Fibroblast of mammary gland (primary cell): ENCODE measurements around the gene CYBA.
A peak's percentile ranks its signal among the peaks of the same experiment; 100 is the strongest.

Source experiments
- DNase-seq: peaks from one replicate; pipeline ENCODE4 v3.0.0-alpha.2; 2010; ENCODE audit warnings: low read depth
- H3K4me3 ChIP-seq: 2 replicates; pipeline ENCODE4 v1.5.1; 2011; ENCODE audit warnings: low read depth, mild to moderate bottlenecking, low read length, moderate library complexity; ENCODE audit not compliant: control insufficient read depth
- TF ChIP-seq, protein P1 (sequence below): conservative IDR thresholded peaks from 2 replicates; pipeline ENCODE4 v1.5.1; 2011; ENCODE audit warnings: low read depth, low read length, inconsistent platforms; ENCODE audit not compliant: control insufficient read depth, insufficient read depth

CYBA gene

DNA sequence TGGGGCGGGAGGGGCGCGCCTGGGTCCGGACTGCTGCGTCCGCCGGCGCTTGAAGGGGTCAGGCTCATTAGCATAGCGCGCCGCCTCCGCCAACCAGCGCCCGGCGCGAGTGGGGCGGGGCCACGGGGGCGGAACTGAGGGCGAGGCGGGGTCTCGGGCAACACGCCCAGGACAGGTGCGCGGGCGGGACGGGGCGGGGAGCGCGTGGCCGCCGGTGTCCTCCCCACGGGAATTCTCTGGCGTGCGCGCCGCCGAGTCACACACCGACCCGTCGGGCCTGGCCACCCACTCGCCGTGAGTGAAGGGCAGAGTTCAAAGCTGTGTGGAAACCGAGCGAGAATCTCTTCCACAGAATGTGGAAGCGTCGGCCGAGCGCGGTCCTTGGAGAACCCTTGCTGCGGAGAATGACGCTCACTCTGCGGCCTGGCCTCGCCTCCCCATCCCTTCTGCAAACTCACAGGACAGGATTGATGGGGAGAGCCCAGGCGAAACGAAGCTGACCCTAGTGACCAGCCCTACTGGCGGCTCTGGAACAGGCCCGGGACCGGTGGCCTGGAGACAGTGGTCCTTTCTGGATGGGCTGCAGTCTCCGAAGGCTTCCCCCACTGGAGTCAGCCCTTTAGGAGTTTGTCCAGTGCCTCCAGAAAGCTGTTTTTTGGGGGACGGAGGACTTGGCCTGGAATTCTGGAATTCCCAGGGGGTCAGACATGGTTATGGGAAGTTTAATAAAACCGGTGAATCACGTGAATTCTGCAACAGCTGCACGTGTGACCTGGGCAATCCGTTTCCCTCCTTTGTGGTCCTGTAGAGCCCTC, 35.8 kb upstream of the CYBA start, which contains the start of gene SNAI3:
Gene SNAI3 (minus strand): TSS at position 69 of the 815 bp plus-strand sequence. CDS start 101 bp downstream, outside the sequence.
- TF ChIP-seq, protein P1, sequence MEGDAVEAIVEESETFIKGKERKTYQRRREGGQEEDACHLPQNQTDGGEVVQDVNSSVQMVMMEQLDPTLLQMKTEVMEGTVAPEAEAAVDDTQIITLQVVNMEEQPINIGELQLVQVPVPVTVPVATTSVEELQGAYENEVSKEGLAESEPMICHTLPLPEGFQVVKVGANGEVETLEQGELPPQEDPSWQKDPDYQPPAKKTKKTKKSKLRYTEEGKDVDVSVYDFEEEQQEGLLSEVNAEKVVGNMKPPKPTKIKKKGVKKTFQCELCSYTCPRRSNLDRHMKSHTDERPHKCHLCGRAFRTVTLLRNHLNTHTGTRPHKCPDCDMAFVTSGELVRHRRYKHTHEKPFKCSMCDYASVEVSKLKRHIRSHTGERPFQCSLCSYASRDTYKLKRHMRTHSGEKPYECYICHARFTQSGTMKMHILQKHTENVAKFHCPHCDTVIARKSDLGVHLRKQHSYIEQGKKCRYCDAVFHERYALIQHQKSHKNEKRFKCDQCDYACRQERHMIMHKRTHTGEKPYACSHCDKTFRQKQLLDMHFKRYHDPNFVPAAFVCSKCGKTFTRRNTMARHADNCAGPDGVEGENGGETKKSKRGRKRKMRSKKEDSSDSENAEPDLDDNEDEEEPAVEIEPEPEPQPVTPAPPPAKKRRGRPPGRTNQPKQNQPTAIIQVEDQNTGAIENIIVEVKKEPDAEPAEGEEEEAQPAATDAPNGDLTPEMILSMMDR: no peak
- peak; percentile 46 for DNase-seq
- peak within 1 kb of the TSS; percentile 33 for H3K4me3 ChIP-seq

DNA sequence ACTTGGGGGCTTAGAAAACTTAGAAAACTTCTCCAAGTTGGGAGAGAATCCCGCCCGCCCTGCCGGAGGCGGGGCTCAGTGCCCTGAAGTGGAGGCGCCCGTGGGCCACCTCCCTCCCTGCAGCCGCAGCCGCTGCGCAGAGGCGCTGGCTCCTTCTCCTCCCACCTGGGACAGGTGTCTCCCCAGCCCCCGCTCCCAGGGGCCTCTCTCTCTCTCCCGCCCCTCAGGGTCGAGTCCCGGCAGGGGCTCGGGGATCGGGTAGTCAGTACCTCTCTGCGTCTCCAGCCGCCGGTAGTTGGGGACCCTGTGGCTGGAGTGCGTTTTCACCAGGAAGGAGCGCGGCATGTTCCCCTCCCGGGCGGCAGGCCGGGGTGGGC, 35.2 kb upstream of the CYBA start:
- H3K4me3 ChIP-seq: peak overlapping the region; percentile 33
- DNase-seq: no peak
- TF ChIP-seq, protein P1: no peak

DNA sequence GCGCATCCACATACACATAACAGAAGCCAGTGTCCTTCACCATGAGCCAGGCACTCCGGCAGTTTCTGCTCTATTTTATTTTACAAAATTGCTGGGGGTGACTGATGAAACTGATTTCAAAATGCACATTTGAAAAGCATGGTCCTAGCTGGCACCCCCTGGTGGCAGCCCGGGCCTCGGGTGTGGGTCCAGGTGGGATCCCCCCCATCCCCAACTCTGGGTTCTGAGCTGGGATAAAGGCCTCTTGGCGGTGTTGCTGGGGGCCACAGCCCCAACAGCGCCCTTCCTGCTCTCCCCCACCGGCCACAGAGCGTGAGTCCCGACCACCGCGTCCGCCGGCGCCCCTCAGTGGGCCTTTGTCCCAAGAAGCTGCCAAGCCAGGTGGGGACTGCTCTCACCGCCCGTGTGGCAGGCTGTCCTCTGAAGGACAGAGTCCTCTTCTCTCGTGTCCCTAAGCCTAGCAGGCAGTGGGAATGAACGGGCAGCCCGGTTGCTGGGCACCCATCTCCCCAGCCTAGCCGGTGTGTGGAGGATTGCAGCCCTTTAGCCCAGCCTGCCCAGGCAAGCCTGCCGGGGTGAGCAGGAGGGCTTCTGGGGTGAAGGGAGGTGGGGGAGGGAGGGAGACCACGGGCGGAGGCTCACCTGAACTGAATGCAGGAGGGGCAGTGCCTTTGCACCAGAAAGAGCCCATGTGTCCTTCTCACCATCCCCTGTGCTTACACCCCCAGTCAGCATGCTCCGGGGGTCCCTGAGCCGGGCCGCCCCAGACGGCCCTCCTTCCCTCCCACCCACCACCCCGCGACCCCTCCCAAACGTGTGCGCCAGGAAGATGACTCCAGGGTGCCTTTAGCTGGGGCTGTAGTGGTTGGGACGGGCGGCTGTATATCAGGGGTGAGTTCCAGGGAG, 34.6 kb upstream of the CYBA start:
- DNase-seq: peak; percentile 69
- H3K4me3 ChIP-seq: peak overlapping the region; percentile 33
- TF ChIP-seq, protein P1: peak; percentile 77

DNA sequence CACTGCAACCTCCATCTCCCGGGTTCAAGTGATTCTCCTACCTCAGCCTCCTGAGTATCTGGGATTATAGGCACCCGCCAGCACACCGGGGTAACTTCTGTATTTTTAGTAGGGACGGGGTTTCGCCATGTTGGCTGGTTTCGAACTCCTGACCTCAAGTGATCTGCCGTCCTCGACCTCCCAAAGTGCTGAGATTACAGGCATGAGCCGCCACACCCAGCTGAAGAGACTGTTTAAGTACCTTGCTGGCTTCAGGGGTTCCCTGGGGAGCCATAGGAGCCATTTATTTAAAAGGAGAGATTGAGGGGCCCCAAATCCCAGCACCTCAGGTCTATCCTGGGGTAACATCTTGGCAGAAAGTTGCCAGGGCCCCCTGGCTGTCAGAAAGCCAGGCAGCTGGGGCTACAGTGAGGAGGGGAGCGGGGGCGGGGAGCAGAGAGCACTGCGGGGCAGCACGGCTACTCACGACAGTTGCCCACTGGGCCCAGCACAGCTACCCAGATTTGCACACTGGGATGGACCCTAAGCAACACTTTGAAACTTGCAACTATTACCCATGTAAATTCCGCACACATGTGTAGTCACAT, 33.8 kb upstream of the CYBA start:
- DNase-seq: no peak
- TF ChIP-seq, protein P1: no peak
- no peak overlapping the region for H3K4me3 ChIP-seq

DNA sequence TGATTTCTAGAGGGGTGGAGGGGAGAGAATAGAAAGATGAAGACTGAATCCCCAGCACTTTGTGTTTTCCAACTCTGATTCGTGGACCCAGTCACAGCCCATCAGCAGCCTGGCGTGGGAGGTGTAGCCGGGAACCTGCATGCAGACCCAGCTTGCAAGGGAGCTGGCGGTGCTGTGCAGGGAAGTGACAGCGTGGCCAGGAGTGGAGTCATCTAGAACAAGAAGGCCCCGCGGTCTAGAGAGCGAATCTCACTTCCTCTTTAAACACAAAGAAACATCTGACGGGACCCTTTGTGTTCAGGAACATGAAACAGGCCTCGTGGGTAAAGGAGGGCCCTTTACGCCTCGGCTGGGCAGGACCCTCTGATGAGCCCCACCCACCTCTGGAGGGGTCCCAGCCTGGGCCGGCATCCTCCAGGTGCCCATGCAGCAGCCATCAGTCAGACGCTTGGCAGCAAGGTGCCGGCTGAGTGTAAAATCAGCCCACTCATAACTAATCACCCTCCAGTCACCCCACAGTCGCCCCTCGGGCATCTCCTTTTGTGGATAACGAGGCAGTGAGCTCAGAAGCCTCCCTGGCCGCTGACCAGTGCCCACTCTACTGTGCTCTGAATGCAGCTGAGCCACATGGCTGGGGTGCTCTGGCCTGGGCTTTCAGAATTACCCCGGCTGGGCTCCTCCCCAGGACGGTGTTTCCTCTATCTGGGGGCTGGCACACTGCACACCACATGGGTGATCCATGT, 31.0 kb upstream of the CYBA start:
- DNase-seq: no peak
- no peak overlapping the region for H3K4me3 ChIP-seq
- TF ChIP-seq, protein P1: no peak

DNA sequence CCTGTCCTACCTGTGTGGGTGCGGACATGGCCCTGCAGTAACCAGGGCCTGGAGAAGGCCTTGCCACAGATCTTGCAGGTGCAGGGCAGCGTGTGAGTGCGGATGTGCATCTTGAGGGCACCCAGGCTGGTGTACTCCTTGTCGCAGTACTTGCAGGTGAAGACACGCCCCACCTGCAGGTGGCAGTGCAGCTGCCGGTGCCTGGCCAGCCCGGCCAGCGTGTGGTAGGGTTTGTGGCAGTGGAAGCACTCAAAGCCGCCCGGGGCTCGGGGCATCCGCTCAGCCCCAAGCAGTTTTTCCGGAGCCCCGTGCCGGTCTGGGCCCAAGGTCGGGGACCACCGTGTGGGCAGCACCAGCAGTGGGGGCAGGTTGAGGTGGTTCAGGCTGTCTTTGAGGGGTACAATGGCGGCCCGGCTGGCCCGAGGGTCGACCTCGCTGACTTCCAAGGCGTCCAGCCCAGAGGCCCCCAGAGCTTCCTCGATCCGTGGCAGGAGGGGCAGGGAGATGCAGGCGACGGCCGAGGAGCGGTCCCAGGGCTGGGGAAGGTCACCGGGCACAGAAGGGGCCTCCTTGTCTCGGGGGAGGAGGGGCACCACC, 30.3 kb upstream of the CYBA start:
- no peak overlapping the region for H3K4me3 ChIP-seq
- TF ChIP-seq, protein P1: peak; percentile 6
- no peak for DNase-seq
